Effector memory CD4-positive, alpha-beta T cell (primary cell): ENCODE results near the gene FN3K.

Source experiments
- DNase-seq, 3 donors: peaks; one replicate each; pipeline ENCODE4 v3.0.0-alpha.2; 2020
- H3K27ac ChIP-seq: 2 replicates; pipeline ENCODE4 v1.7.0; 2013; ENCODE audit warnings: mild to moderate bottlenecking, low read length, moderate library complexity; ENCODE audit not compliant: insufficient read depth, poor library complexity, severe bottlenecking
- H3K27me3 ChIP-seq: replicated peaks from 2 replicates; pipeline ENCODE4 v1.7.0; 2013; ENCODE audit warnings: mild to moderate bottlenecking, low read length; ENCODE audit not compliant: insufficient read depth, control insufficient read depth, poor library complexity, severe bottlenecking
- H3K36me3 ChIP-seq: 2 replicates; pipeline ENCODE4 v1.7.0; 2013; ENCODE audit warnings: mild to moderate bottlenecking, low read length, moderate library complexity; ENCODE audit not compliant: control insufficient read depth, insufficient read depth
- H3K4me1 ChIP-seq: 2 replicates; pipeline ENCODE4 v1.7.0; 2013; ENCODE audit warnings: low read length, mild to moderate bottlenecking; ENCODE audit not compliant: control insufficient read depth, insufficient read depth, poor library complexity, severe bottlenecking
- H3K4me3 ChIP-seq: 2 replicates; pipeline ENCODE4 v1.7.0; 2013; ENCODE audit warnings: low read length, low read depth, mild to moderate bottlenecking; ENCODE audit not compliant: insufficient read depth, poor library complexity, severe bottlenecking
- H3K9me3 ChIP-seq: 2 replicates; pipeline ENCODE4 v1.7.0; 2013; ENCODE audit warnings: mild to moderate bottlenecking, low read length, moderate library complexity; ENCODE audit not compliant: control insufficient read depth
- total RNA-seq, 3 donors: gene quantifications; one replicate each; lab custom pipeline; 2026; lab: John Stamatoyannopoulos, UW

Gene FN3K
- total RNA-seq: 0.39 to 0.70 (median 0.52) reads per million in 3 donors

DNA sequence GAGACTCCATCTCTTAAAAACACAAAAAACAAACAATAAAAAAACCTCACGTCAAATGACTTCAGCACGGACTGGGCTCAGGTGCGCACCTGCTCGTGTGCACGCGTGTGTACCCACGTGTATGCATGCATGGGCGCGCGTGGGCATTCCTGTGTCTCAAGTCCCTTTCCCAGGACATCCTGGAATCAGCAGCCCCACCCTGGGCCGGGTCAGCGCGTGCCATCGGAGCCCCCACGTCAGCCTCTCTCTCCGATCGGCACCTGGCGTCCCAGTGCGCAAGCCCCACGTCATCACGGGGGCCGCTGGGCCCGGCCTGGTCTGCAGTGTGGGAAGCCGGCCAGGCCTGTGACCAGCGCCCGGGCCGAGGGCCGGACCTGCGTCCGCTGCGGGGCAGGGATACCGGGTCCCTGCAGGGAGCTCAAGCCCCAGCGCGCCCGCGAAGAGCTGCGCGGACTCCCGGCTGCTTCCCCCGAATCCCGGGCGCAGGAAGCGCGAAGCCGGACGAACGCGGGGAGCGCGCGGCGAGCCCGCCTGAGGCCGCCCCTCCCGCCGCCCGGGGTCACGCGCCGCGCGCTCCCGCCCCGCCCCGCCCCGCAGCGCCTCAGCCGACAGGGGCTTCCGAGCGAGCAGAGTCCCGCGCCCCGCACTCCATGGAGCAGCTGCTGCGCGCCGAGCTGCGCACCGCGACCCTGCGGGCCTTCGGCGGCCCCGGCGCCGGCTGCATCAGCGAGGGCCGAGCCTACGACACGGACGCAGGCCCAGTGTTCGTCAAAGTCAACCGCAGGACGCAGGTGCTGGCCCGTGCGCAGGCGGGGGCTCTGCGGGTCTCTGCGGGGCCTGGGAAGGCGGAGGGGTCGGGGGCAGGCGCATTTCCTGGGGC is at the start of gene FN3K:
FN3K (plus strand) TSS at position 629 of the 880 bp plus-strand sequence; CDS start at position 651, 22 bp downstream.
- Histone ChIP-seq H3K27ac (no peak within 1 kb of the TSS), H3K4me3 (peak within 1 kb of the TSS; percentile 54), H3K27me3 (no peaks in the 10 kb centered on the region), H3K4me1 (no peaks in the 10 kb centered on the region), H3K36me3 (no peaks in the 10 kb centered on the region), H3K9me3 (no peaks in the 10 kb centered on the region)
- no peak for DNase-seq

DNA sequence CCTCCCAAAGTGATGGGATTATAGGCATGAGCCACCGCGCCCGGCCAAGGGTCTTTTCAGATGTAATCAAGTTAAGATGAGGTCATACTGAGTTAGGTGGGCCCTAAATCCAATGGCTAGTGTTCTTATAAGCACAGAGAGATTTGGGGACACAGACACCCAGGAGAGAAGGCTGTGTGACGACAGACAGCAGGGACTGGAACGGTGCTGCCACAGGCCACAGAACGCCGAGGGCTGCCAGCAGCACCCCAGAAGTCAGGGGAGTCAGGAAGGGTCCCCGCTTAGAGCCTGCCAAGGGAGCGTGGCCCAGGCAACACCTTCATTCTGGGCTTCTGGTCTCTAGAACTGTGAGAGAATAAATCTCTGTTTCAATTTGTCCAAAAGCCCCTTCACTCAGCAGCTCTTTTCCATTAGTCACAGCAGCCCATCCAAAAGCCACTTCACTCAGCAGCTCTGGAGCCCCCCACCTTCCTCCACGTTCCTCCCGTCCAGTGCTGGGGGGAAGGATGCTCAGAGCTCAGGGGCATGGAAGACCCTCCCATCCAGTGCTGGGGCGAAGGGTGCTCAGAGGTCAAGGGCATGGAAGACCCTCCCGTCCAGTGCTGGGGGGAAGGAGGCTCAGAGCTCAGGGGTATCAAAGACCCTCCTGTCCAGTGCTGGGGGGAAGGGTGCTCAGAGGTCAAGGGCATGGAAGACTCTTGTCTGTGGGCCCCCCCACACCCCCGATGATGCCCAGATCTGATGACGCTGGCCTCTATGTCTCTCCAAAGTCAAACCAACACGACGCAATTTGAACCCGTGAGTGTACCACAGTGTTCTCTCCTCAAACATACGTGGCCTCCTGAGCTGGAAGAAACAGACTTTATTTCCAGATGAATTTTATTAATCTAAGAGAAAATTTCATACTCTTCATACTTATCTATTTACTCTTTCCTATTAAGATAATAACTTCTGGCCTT is 48.8 kb upstream of the FN3K start:
- DNase-seq: no peak
- Histone ChIP-seq H3K27me3 (no peaks in the 10 kb centered on the region), H3K4me1 (no peaks in the 10 kb centered on the region), H3K4me3 (no peak overlapping the region), H3K9me3 (no peaks in the 10 kb centered on the region), H3K36me3 (no peaks in the 10 kb centered on the region), H3K27ac (no peak overlapping the region)

DNA sequence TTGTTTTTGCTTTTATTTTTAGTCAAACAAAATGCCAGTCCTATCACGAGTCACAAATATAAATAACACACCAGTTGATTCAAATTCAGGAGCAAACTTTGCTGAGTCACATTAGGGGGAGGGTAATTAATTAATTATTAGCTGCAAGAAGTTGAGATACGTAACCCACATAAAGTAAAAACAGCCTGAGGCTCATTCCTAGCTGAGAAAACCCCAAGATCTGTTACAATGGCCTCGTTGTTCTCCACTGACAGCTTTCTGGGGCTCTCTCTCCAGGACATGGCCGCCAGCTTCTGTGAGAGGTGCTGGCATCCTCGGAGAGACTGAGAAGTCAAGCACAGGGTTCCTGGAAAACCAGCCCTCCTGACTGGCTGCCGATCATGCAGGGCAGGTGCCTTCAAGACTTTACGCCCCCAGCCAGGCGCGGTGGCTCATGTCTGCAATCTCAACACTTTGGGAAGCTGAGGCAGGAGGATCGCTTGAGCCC is 48.0 kb upstream of the FN3K start:
- no peaks in the 10 kb centered on the region for H3K36me3 ChIP-seq
- no peak for DNase-seq
- H3K4me3 ChIP-seq: no peak overlapping the region
- H3K4me1 ChIP-seq: no peaks in the 10 kb centered on the region
- H3K27ac ChIP-seq: no peak overlapping the region
- no peaks in the 10 kb centered on the region for H3K9me3 ChIP-seq
- H3K27me3 ChIP-seq: no peaks in the 10 kb centered on the region

DNA sequence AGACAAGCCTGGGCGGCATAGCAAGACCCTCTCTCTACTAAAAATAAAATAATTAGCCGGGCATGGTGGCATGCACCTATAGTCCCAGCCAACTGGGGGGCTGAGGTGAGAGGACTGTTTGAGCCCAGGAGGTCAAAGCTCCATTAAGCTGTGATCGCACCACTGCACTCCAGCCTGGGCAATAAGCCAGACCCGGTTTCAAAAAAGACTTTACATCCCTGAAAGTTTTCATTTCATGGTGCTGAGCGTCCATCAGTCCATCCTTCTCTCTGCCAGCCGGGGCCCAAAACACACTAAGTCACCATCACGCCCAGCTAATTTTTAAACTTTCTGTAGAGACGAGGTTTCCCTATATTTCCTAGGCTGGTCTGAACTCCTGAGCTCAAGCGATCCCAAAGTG is 47.5 kb upstream of the FN3K start:
- Histone ChIP-seq H3K9me3 (no peaks in the 10 kb centered on the region), H3K27me3 (no peaks in the 10 kb centered on the region), H3K36me3 (no peaks in the 10 kb centered on the region), H3K4me1 (no peaks in the 10 kb centered on the region), H3K27ac (no peak overlapping the region), H3K4me3 (no peak overlapping the region)
- no peak for DNase-seq

DNA sequence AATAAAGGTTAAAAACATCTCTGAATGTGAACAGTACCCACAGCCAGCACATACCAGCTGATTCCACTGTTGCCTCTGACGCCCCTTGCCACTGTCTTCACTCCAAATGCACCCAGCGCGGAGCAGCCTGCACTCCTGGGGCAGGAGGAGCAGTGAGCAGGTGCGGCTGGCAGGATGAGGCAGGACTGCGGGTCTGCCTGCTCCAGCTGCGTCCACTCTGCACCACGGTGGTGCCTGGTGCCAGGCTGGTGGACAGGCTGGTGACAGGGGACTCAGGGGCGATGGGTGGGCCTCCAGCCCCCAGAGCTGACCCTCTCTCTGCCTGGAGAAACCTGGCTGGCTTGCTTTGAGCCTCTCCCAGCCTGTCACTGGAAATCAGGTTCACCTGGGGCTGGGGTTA is 46.3 kb upstream of the FN3K start:
- no peak overlapping the region for H3K27ac ChIP-seq

DNA sequence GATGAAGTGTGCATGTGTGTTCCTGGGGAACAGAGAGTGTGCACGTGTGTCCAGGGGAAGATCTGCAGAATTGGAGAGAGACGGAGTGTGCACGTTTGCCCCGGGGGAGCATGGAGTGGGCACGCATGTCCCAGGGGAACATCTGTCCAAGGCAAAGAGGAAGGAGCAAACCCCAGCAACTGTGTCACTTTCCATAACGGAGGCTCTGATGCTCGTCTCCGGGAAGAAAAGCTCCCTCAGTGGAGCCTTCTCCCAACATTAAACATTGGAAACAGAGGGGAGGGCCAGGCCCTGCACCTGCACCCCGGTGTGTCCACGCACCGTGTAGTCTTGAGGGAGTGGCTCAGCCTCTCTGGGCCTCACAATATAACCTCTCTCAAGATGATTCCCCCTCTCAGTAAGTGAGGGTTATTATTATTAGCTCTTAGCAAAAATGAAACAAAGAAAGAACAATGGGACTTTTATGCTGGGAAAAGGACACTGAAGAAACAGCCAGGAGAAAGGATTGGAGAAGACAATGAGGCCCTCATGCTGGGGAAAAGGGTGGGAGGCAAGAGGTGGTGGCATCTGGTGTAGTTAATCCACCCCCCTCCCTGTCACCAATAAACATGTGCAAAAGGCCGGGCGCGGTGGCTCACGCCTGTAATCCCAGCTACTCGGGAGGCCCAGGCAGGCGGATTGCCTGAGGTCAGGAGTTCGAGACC is 44.5 kb upstream of the FN3K start:
- DNase-seq: no peak
- H3K27me3 ChIP-seq: no peaks in the 10 kb centered on the region
- no peak overlapping the region for H3K27ac ChIP-seq
- H3K36me3 ChIP-seq: no peaks in the 10 kb centered on the region
- H3K4me1 ChIP-seq: no peaks in the 10 kb centered on the region
- H3K4me3 ChIP-seq: no peak overlapping the region
- H3K9me3 ChIP-seq: no peaks in the 10 kb centered on the region

More for the DNA sequence above, 46.3 kb upstream of the FN3K start:
- Histone ChIP-seq H3K9me3 (no peaks in the 10 kb centered on the region), H3K4me3 (no peak overlapping the region), H3K36me3 (no peaks in the 10 kb centered on the region), H3K4me1 (no peaks in the 10 kb centered on the region), H3K27me3 (no peaks in the 10 kb centered on the region)
- no peak for DNase-seq

DNA sequence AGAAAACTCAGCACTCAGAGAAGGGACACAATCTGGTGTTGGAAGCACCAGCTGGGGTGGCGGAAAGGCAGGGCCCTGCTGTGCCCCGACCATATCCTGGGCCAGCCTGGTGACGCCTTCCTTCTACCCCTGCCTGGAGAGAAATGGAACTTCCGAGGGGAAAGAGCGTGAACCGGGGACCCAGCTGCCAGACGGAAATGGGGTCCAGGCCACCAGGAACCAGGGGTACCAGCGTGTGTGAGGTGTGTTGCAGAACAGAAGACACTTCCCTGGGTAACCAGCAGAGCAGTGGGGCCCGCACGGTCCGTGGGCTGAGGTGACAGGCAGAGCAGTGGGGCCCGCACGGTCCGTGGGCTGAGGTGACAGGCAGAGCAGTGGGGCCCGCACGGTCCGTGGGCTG is 43.7 kb upstream of the FN3K start:
- no peaks in the 10 kb centered on the region for H3K4me1 ChIP-seq
- H3K9me3 ChIP-seq: no peaks in the 10 kb centered on the region

DNA sequence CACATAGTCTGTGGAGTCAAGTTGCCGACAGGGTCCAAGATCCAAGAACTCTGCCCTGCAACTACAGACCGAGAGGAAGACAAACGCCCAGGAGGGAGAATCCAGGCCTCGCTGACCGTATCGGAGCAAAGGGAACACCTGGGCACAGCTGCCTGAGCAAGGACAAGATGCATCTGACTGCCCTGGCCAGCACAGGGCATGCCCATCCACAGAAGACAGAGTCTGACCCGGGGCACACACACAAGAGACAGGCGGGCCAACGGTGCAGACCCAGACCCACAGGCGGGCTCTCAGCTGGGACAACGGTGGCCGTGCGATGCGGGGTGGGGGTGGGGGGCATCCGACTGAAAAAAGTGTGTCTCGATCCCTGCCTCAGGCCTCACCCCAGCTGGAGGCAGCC is 43.1 kb upstream of the FN3K start:
- Histone ChIP-seq H3K27me3 (no peaks in the 10 kb centered on the region), H3K36me3 (no peaks in the 10 kb centered on the region), H3K4me1 (peaks cover 3% of the 10 kb centered on the region), H3K4me3 (no peak overlapping the region), H3K27ac (no peak overlapping the region), H3K9me3 (no peaks in the 10 kb centered on the region)
- no peak for DNase-seq

More for the DNA sequence above, 43.7 kb upstream of the FN3K start:
- Histone ChIP-seq H3K36me3 (no peaks in the 10 kb centered on the region), H3K27me3 (no peaks in the 10 kb centered on the region), H3K27ac (no peak overlapping the region), H3K4me3 (no peak overlapping the region)
- no peak for DNase-seq

DNA sequence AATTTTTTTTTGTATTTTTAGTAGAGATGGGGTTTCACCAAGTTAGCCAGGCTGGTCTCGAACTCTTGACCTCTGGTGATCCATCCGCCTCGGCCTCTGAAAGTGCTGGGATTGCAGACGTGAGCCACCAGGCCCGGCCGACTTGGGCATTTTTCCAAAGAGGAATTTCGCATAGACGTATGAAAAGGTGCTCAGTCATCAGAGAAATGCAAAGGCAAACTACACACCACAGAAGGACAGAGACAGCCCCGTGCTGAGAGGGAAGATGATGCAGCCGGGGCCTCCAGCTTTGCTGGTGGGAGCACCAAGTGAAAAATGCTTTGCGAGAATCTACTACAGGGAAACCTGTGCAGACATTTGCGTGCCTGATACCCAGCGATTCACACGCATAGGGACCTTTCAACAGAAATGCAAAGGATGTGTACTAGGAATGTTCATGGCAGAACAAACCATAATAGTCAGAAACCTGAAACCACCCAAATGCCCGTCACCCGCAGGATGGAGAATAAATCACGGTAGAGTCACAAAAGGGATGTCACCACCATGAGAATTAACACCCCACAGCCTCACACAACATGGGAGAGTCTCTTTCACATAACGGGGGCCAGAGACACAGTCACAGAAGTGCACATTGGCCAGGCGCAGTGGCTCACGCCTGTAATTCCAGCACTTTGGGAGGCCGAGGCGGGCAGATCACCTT is 42.1 kb upstream of the FN3K start:
- Histone ChIP-seq H3K4me1 (peaks cover 10% of the 10 kb centered on the region), H3K27ac (no peak overlapping the region), H3K27me3 (no peaks in the 10 kb centered on the region), H3K9me3 (no peaks in the 10 kb centered on the region), H3K36me3 (no peaks in the 10 kb centered on the region), H3K4me3 (no peak overlapping the region)
- no peak for DNase-seq
